ENCODE measurements around the gene SCUBE1. TPM values are rescaled to one million over a fixed set of nuclear protein-coding genes. Genes with fewer than 3 reads are reported as not detected.

Gene SCUBE1
- total and polyA plus RNA-seq, 2 donors (not counting 3 experiments of a cell fraction or from before 2014, with no cell fraction given) = 0.07 TPM; not detected in 1

DNA sequence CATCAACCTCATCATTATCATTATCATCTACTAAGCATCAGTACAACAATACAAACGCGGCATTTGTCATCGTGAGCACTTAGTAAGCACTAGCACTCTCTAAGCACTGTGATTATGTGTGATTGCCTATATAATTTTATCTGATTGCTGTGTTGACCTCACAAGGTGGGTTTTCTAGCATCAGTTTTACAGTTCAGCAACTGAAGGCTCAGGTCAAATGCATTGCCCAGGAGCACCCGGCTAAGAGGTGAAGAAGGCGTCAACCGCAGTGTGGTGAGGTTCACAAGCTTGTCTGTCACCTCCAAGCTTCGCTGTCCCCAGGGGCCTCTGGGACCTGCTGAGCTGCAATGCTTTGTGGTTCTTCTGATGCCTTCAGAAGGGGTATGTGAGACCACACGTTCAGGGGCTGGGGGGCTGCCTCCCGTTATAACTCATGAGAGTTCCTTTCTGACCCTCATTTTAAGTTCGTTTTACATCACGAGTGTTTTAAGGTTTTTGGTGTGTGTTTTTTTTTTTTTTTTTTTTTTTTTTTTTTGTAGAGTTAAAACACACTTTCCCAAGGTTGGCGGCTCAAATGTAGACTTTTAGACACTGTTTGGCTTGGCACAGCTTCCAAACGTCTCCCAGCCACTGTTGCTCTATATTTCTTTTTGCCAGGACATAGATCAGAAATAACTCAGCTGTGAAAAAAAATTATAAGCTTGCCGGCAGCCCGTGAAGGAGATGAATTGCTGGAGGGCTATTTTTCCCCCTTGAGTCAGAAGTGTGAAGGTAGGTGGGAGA is 33.8 kb upstream of the SCUBE1 start:
- Histone ChIP-seq H3K4me1 (ENCODE audit: control insufficient read depth, extremely low read depth, insufficient read depth, low read length) (no peaks in the 10 kb centered on the region), H3K27me3 (ENCODE audit: control insufficient read depth in 2 of 2, insufficient read depth in 2 of 2, low read length in 2 of 2) (peaks cover 17 to 26% of the 10 kb centered on the region in 2 experiments), H3K4me3 (replicated peaks in 1 of 3; ENCODE audit: insufficient read depth in 1 of 3, low read depth in 1 of 3, low read length in 3 of 3) (no peak overlapping the region), H3K9me3 (replicated peaks; ENCODE audit: control insufficient read depth, insufficient read depth, low read length) (no peaks in the 10 kb centered on the region), H2AFZ (ENCODE audit: low read depth, low read length) (no peak overlapping the region), H3K36me3 (ENCODE audit: control insufficient read depth in 2 of 2, extremely low read depth in 1 of 2, insufficient read depth in 2 of 2, low read length in 2 of 2) (no peaks in the 10 kb centered on the region), H3K9me1 (replicated peaks; ENCODE audit: control insufficient read depth, extremely low read depth, insufficient read depth, low read length) (no peaks in the 10 kb centered on the region), H3K9ac (replicated peaks; ENCODE audit: extremely low read depth, insufficient read depth, low read length) (no peak overlapping the region), H4K20me1 (replicated peaks; ENCODE audit: control insufficient read depth, extremely low read depth, insufficient read depth, low read length) (no peaks in the 10 kb centered on the region), H3K79me2 (ENCODE audit: control insufficient read depth, insufficient read depth, low read length) (no peaks in the 10 kb centered on the region), H3K27ac (ENCODE audit: insufficient read depth, low read depth, low read length) (no peak overlapping the region), H3K4me2 (ENCODE audit: insufficient read depth, low read length) (no peak overlapping the region)
- no TSS peak for BruUV-seq (replicated peaks)
- dilution Hi-C loops (cut with MboI; ENCODE audit: extremely low pct_ligation_motif_present, low sequenced_read_pairs) (no loop called here), intact Hi-C loops (cut with micrococcal nuclease) (no loop called here)
- FAIRE-seq (no peak), DNase-seq (ENCODE audit: low read depth, low spot score) (no peak)
- ChIA-PET POLR2A (no interaction called here), CTCF (interaction anchor here (0.9 to 1.4 kb wide), 5 partner anchors 10 to 145 kb away, joined by 3 to 7 read pairs (median 3); no protein-coding TSS in a partner anchor)
- TF ChIP-seq POLR2A (IDR thresholded peaks at IDR 0.05; ENCODE audit: low read depth, low read length) (no peak), POLR2AphosphoS5 (IDR thresholded peaks at IDR 0.05; ENCODE audit: insufficient read depth, low read depth, low read length) (no peak), MYC (IDR thresholded peaks at IDR 0.05; ENCODE audit: low read depth, low read length) (no peak), GATA2 (IDR thresholded peaks at IDR 0.05; ENCODE audit: insufficient read depth, insufficient read length, low read depth, low read length) (no peak), JUN (IDR thresholded peaks at IDR 0.05; ENCODE audit: borderline replicate concordance, insufficient read depth, insufficient read length, low read depth) (no peak), EZH2 (IDR thresholded peaks at IDR 0.05; ENCODE audit: borderline replicate concordance, low read depth, low read length, severe bottlenecking) (no peak), MAX (IDR thresholded peaks at IDR 0.05; ENCODE audit: insufficient read depth, insufficient read length) (no peak), FOS (IDR thresholded peaks at IDR 0.05; ENCODE audit: borderline replicate concordance, insufficient read depth, low read length) (no peak)
- TF ChIP-seq, protein P1, sequence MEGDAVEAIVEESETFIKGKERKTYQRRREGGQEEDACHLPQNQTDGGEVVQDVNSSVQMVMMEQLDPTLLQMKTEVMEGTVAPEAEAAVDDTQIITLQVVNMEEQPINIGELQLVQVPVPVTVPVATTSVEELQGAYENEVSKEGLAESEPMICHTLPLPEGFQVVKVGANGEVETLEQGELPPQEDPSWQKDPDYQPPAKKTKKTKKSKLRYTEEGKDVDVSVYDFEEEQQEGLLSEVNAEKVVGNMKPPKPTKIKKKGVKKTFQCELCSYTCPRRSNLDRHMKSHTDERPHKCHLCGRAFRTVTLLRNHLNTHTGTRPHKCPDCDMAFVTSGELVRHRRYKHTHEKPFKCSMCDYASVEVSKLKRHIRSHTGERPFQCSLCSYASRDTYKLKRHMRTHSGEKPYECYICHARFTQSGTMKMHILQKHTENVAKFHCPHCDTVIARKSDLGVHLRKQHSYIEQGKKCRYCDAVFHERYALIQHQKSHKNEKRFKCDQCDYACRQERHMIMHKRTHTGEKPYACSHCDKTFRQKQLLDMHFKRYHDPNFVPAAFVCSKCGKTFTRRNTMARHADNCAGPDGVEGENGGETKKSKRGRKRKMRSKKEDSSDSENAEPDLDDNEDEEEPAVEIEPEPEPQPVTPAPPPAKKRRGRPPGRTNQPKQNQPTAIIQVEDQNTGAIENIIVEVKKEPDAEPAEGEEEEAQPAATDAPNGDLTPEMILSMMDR (IDR thresholded peaks at IDR 0.05; ENCODE audit: extremely low read depth in 1 of 2, insufficient read depth in 1 of 2, low read depth in 1 of 2, low read length in 2 of 2) = no peak

Measured in endothelial cell of umbilical vein (primary cell).